ENCODE results near the gene TMEM14B.
"Not testable (repeated sequence)": the region's sequence is repeated elsewhere in the genome, so short reads cannot be mapped to it uniquely, and the experiment has no call there.

TMEM14B gene

DNA sequence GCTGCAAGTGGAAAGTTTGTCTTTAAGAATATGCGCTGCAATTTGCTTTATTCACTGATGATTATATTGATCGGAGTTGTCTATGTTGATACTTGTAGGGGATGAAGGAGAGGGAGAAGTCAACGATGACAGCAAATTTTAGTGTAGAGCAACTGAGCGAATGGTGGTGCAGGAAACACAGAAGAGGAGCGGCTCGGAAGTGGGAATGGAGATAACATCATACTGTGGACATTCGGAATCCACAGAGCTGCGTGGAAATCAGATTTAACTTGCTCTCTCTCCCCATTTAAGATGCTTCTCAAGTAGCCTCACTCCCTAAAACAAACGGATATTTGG lies 722 bp upstream of the TMEM14B start:
- DNase-seq (ENCODE audit: low spot score): no peak

DNA sequence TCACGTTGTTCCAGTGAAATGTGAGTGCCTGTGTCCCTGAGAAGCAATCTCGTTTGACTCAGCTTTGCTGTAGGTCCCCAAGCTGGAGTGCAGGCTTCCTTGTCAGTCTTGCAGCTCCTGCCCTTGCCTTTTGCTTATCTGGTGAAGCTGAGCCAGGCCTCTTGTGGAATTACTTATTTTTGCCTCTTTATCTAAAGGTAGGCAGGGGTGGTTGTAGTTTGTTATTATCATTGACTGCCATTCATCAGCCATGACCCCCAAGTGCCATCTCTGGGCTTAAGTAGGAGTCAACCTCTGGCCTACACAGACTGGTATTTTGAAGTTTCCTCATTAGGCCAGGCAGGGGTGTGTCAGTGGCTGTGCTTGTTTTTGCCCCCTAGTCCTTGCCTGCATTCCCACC lies 2.1 kb downstream of the TMEM14B start:
- no peak for DNase-seq (ENCODE audit: low spot score)

DNA sequence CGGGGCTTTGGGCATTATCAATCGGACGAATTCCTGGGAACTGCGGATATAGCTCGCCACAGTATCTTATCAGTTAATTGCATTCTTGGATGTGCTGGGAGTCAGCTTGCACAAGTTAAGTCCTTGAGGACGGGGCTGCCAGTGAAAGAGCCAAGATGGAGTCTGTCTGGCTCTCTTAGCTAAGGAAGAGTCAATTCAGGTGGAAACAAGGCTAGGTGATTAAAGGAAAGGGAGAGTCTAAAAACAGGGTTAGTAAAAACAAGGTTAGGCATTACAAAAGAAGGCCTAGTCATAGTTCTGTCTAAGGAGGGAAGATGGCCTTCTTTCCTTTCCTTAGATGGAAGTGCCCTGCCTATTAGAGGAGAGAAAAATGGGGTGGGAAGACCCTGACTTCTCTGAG lies 3.0 kb downstream of the TMEM14B start:
- not testable (repeated sequence) for DNase-seq (ENCODE audit: low spot score)

DNA sequence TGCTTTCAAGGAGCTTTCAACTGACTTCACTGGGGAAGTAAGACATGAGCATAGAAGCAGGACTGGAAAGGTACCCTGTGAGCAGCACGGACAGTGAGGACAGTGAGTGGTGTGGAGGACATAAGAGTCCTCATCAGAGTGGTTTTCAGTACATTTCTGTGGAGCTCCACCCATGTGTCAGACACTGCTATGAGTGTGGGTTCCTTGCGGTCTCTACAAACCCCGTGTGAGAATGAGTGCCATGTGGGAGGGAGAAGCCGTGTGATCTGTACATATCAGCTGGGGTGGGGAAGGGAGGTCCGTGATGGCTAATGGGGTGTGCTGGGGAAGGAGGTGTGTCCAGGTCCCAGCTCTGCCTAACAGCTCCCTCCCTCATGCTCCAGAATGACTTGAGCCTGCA lies 4.2 kb downstream of the TMEM14B start:
- not testable (repeated sequence) for DNase-seq (ENCODE audit: low spot score)

DNA sequence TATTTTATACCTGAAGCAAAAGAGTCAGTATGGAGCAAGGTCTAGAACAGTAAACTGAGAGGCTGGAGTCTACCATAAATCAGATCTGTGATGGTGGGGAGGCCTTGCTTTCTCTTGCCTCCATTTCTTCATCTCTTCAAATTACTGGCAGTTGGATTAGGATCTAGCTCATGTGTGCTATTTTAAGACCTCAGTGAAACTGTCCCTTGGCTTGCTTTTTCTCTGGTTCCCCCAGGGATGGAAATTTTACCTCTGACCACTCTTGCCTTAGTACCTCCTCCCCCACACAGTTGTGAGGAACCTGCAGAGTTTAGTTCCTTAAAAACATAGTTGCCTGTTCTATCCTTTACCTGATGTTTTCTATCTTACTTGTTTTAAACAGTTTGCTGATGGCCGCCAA lies 8.5 kb downstream of the TMEM14B start:
- DNase-seq (ENCODE audit: low spot score): no peak

DNA sequence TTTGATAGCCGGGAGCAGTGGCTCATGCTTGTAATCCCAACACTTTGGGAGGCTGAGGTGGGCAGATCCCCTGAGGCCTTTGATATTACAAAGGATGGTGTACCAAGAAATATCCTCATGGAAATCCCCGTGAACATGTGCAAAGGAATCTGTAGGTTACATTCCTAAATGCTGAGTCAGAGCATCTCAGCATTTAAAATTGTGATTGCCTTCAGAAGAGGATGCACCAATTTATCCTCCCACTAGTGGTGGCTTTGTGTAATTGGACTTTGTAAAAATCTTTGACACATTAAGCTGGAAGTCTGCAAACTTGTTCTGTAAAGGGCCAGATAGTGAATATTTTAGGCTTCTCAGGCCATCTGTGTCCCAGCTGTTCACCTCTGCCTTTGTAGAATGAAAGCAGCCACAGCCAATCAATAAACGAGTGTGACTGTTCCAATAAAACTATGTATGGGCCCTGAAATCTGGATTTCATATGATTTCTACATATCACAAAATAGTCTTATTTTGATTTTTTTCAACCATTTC lies 11.8 kb downstream of the TMEM14B start:
- peak; percentile 72 for DNase-seq (ENCODE audit: low spot score)

DNA sequence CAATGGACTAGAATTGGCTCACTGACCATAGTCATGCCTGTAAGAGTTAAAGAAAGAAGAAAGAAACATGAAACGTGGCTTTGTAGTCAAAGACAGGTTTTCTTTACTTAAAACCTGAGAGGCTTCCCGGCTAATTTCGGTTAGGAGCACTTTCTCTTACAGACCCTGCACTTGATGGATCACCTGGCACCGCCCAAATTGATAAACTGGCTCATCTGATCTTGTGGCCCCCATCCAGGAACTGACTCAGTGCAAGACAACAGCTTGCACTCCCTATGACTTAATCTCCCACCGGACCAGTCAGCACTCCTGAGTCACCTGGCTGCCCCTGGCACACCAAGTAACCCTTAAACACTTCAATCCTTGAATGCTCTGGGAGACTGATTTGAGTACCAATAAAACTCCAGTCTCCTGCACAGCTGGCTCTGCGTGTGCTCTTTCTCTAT lies 12.3 kb downstream of the TMEM14B start:
- peak; percentile 58 for DNase-seq (ENCODE audit: low spot score)

DNA sequence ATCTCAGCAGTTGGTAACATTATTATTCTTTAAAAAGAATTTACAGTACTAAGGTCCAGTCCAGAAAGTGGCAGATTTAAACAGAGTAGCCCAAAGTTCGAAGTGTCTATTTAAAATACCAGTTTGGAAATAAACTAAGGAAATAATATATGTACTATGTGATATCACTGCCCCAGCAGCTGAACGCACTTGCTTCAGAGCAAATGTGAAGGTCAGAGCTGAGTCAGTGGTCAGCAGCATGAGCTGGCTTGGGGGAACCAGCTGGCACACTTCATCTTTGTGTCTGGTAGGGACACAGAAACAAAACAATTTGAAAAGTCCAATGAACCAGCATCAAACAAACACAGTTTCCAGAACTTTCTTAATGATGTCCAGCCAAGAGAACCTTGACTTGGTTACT lies 15.4 kb downstream of the TMEM14B start:
- DNase-seq (ENCODE audit: low spot score): no peak

DNA sequence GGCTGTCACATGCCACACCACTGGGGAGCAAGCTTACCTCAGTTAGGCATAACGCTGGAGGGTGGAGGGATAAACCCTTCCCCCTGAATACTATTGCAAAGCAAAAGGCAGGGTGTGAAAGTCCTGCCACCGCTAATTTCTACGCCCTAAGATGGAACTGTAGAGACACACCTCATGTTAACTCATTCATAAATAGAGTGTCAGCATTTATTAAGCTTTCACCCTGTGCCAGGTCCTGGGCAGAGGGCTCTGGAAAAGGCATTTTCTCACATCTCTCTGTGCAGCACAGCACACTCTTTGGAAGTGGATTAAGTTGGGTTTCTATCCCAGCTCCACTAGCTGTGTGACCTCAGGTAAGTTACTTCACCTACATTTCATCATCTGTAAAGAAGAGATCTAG lies 21.8 kb downstream of the TMEM14B start:
- DNase-seq (ENCODE audit: low spot score): no peak

DNA sequence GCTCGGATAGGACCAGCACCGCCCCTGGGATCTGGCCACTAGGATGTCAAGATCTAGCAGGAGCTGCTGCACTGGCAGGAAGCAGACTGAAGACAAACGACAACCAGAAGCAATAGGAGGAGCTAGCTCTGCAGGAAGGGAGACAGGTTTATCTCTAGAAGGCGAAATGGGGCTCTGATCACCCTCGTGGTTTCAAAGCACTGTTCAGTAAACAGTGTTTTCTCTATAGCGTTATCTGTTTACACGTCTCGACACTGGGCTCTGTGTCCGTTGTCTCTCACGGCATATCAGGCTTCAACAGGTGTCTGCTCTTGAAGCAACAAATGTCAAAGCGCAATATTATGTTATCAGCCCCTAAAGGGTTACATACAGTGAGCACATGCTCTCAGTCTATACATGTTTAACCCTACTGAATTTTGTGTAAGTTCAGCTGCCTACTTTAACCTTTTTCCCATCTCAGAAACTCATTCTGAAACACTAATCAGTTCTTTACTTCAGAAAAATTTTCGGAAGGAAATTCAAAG lies 23.8 kb downstream of the TMEM14B start:
- no peak for DNase-seq (ENCODE audit: low spot score)

DNA sequence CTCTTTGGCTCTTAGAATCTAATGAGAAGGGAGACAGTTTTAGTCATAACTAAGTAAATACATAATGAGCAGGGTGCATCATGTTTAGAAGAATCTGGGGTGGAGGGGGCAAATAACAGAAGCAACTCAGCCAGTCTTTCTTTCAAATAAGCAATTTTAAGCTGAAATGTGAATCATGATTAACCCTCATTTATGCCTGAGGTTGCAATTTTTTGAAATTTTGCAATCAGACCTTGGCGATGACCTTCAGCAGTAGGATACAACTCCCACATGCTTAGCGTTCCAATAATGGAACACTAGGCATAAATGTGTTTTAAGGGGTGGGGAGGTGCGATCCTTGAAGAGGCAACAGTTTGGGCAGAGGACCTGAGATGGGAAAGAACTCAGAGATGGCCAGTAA lies 30.6 kb downstream of the TMEM14B start:
- no peak for DNase-seq (ENCODE audit: low spot score)

DNA sequence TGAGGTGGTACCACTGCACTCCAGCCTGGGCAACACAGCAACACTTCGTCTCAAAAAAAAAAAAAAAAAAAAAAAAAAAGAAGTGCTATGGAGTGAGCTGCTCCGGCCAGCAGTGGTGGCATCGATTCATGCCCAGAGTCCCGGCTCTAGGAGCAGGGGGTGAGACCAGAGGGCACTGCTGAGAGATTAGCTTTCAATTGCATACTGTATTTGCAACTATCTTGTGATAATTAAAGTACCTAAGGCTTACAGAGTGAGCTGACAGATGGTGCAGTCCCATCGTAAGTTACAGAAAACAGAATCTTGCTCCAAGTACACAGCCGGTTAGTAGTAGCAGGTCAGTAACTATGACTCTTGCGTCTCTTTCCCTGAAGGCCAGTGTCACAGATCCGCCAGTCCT lies 31.5 kb downstream of the TMEM14B start:
- no peak for DNase-seq (ENCODE audit: low spot score)

DNA sequence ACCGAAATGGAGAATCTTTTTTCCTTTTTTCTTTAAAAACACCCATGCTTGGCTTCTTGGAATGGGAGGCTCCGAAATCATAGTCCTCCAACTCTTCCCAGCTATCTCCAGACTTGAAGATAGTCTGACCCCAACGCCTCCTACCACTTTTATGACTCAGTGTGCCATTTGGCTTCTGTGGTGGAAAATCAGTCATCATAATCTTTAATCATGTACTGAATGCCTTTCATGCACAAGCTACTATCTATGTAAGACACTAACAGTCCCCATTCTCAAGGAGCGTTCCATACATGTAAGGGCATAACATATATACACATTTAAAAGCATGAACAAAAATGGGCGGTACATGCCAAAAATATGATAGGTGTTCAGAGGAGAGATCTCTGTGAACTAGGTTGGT lies 44.1 kb downstream of the TMEM14B start:
- no peak for DNase-seq (ENCODE audit: low spot score)

DNA sequence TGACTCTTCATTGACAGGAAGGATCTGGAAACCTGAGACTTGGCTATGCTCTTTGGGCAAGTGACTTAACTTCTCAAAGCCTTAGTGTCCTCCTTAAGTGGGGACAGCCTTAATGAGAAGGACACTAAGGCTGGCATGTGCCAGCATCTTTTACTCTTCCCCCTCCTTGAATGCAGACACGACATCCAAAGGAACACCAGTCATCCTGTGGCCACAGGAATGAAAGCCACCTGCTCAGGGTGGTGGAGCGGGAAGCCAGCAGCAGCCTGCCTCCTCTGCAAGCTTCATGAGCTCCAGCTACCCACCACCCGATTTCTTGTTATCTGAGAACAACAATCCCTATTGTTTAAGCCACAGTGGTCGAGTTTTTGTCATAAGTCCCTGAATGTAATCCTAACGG lies 44.5 kb downstream of the TMEM14B start:
- no peak for DNase-seq (ENCODE audit: low spot score)

DNA sequence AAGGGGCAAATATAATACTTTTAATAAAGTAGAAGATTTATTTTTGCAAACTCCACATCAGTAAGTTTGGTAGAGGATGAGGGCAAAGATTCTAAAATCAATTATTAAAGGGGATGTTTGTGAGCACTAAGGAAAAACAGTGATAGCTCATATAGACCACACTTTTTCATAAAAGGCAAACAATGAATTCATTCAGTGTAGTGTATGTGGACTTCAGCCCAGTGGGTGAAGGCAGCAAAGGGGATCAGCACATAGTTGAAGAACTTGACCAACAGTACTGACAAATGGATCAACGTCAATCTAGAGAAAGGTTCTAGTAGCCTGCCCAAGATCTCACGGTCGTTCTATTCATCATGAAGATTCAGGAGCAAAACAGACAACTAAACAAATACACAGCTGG lies 45.4 kb downstream of the TMEM14B start:
- DNase-seq (ENCODE audit: low spot score): no peak

DNA sequence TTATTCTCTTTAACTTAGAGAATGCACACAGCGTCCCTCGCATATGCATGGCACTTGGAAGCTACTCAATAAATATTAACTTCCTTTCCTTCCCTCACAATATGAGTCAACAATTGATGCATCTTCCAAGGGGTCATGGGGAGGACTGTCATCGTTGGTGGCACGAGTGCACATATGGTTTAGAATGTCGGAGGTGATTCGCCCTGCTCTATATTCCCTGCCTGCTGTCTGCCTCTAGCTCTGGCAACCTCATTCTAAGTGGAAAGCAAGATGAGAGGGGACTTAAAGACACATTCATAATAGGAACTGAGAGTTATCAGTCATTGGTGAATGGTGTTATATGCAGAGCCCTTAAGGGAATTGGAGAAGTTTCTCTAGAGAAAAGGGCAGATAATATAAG lies 46.1 kb downstream of the TMEM14B start:
- no peak for DNase-seq (ENCODE audit: low spot score)

DNA sequence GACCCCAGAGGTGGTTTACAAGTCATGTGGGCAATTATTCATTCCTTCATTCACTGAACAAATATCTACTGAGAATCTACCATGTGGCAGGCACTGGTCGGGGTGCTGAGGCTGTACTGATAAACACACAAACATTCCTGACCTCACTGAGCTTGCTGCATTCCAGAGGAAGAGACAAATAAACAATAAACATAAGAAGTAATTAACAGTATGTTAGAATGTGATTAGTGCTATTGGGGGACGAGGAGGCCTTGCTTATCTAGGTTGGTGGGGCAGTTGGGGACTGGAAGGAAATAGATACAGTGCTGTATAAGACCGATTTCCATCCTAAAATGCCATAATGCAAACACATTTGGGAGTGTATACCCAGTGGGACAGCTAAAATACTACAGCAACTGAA lies 46.6 kb downstream of the TMEM14B start:
- no peak for DNase-seq (ENCODE audit: low spot score)

DNA sequence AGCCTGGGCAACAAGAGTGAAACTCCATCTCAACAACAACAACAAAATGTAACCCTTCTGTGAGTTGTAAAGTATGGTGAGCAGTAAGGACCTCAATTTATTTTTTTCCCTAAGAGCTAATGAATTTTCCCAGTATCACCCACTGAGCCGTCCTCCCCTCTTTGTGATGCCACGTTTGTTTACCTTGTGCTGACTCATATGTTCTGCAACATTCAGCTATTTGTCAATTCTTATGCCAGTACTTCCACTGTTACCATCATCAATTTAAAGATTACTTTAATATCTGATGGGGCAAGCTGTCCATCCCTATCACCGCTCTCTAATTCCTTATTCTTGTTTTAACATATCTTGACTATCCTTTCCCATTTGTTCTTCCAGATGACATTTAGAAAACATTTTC lies 53.2 kb downstream of the TMEM14B start:
- DNase-seq (ENCODE audit: low spot score): no peak

DNA sequence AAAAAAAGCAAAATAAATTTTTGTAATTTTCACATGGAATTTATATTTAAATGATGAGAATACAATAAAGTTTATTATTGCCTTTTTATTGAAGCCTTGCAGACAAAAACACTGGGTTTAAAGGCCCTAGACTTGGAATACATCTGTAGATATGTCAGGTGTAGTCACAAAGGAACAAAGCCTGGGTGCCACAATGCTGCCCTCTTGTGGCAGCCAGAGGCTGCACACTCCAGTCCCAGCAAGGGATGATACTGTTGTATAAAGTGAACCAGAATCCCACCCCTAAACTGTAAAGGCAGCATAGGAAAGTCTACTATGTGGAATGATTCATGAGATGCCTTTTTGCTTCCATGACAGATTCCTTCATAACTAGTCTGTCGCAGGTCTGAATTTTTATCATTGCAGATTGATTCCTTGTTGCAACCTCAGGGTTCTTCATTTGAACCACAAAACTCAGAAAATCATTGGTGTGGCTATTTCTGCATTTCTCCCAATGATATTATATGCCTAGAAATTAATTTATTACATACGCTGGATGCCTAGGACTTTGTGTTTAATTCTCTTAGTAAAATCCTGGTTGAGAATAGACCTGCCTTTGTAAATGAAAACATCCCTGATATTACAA lies 53.7 kb downstream of the TMEM14B start:
- peak; percentile 84 for DNase-seq (ENCODE audit: low spot score)

All from GM03348 (cell line).